ENCODE measurements around the gene EEIG1.

EEIG1 gene

GRCh38 chr9:127980060-127980705, 606 bp downstream of the EEIG1 start:
- no peak for TF ChIP-seq CTCF (IDR thresholded peaks at IDR 0.05; ENCODE audit: unreplicated experiment in 3 of 3)
- H3K4me3 Mint-ChIP-seq: peak overlapping the region; percentile 97 to 98 (median 98)

GRCh38 chr9:127979333-127980059, 1.3 kb downstream of the EEIG1 start:
- TF ChIP-seq CTCF (IDR thresholded peaks at IDR 0.05; ENCODE audit: unreplicated experiment in 3 of 3): no peak
- no peaks in the 10 kb centered on the region for H3K36me3 Mint-ChIP-seq (ENCODE audit: low read depth)
- H3K4me3 Mint-ChIP-seq: peak overlapping the region; percentile 97 to 98 (median 98)
- H3K27ac Mint-ChIP-seq: peak overlapping the region; percentile 91 to 94 (median 93)
- H3K4me1 Mint-ChIP-seq: peaks cover 54% of the 10 kb centered on the region
- peaks cover 4% of the 10 kb centered on the region for H3K27me3 Mint-ChIP-seq (ENCODE audit: low read depth)
- H3K9me3 Mint-ChIP-seq: no peaks in the 10 kb centered on the region

More at GRCh38 chr9:127980060-127980705, 606 bp downstream of the EEIG1 start:
- H3K4me1 Mint-ChIP-seq: peaks cover 49% of the 10 kb centered on the region
- H3K36me3 Mint-ChIP-seq (ENCODE audit: low read depth): no peaks in the 10 kb centered on the region
- peaks cover 4% of the 10 kb centered on the region for H3K27me3 Mint-ChIP-seq (ENCODE audit: low read depth)
- H3K27ac Mint-ChIP-seq: peak overlapping the region; percentile 91 to 94 (median 93)
- H3K9me3 Mint-ChIP-seq: no peaks in the 10 kb centered on the region

DNA sequence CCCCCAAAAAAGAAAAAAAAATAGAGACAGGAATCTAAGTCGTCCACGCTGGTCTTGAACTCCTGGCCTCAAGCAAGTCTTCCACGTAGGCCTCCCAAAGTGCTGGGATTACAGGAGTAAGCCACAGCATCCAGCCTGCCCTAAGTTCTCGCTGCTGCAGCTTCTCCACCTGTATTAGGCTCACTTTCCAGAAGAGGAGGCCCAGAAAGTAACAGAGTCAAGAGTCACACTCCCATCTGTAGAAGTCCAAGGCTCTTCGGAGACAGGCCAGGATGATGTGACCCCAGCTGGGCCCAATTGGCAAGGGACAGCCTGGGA, 1.8 kb downstream of the EEIG1 start:
- peaks cover 4% of the 10 kb centered on the region for H3K27me3 Mint-ChIP-seq (ENCODE audit: low read depth)
- no peak for TF ChIP-seq CTCF (IDR thresholded peaks at IDR 0.05; ENCODE audit: unreplicated experiment in 3 of 3)
- H3K4me1 Mint-ChIP-seq: peaks cover 59% of the 10 kb centered on the region
- peak overlapping the region; percentile 97 to 98 (median 98) for H3K4me3 Mint-ChIP-seq
- H3K9me3 Mint-ChIP-seq: no peaks in the 10 kb centered on the region
- H3K27ac Mint-ChIP-seq: peak overlapping the region; percentile 91 to 94 (median 93)
- no peaks in the 10 kb centered on the region for H3K36me3 Mint-ChIP-seq (ENCODE audit: low read depth)

DNA sequence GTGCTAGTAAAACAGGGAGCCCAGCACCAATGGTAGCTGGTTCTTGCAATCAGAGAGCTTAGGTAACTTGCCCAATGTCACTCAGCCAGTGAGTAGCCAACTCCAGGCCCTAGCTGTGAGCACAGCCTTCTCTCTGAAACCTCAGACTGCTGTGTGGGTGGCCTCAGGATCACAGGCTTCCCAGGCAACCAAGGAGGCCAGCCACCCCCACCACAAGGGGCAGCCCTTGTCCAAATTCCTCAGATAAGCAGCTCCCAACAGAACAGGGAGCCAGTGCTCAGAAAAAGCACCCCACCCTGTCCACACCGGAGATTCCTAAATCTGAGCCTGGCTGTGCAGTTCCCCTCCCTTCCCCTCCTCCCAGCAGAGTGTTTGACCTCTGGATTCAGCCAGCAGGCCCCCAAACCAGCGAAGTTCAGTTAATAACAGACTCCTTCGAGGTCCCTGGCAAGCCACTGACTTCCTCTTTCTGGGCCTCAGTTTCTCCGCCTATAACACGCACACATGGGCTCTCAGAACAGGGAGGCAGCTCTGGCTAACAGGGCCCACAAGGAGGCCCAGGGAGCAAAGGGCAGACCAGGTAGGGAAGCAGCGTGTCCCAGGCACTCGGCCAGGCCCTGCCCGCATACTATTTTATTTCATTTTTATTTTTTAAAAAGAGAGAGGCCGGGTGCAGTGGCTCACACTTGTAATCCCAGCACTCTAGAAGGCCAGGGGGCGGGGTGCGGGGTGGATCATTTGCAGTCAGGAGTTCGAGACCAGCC, 2.7 kb downstream of the EEIG1 start:
- peaks cover 4% of the 10 kb centered on the region for H3K27me3 Mint-ChIP-seq (ENCODE audit: low read depth)
- no peaks in the 10 kb centered on the region for H3K36me3 Mint-ChIP-seq (ENCODE audit: low read depth)
- peaks cover 65% of the 10 kb centered on the region for H3K4me1 Mint-ChIP-seq
- H3K27ac Mint-ChIP-seq: peak overlapping the region; percentile 32 to 88 (median 77)
- TF ChIP-seq CTCF (IDR thresholded peaks at IDR 0.05; ENCODE audit: unreplicated experiment in 3 of 3): no peak
- H3K9me3 Mint-ChIP-seq: no peaks in the 10 kb centered on the region
- H3K4me3 Mint-ChIP-seq: peak overlapping the region; percentile 75 to 87 (median 86)

- H3K4me1 Mint-ChIP-seq: peaks cover 74% of the 10 kb centered on the region
- H3K4me3 Mint-ChIP-seq: peak overlapping the region; percentile 75 to 87 (median 86)
- no peaks in the 10 kb centered on the region for H3K27me3 Mint-ChIP-seq (ENCODE audit: low read depth)
- H3K27ac Mint-ChIP-seq: peak overlapping the region in 2 of 3 experiments; percentile 77 to 88
- no peaks in the 10 kb centered on the region for H3K9me3 Mint-ChIP-seq
- TF ChIP-seq CTCF (IDR thresholded peaks at IDR 0.05; ENCODE audit: unreplicated experiment in 3 of 3): no peak
- no peaks in the 10 kb centered on the region for H3K36me3 Mint-ChIP-seq (ENCODE audit: low read depth)
Observed at GRCh38 chr9:127977009-127977883, 3.5 kb downstream of the EEIG1 start.
